Dendritic cell treated with granulocyte-macrophage colony-stimulating factor and Interleukin-4, amounts not matched to agents 40 ng/mL and 50 ng/mL, for 4 days (primary cell): ENCODE data around the gene CDC14A.
"Not testable (repeated sequence)": the region's sequence is repeated elsewhere in the genome, so short reads cannot be mapped to it uniquely, and the experiment has no call there.

Experiments
- H3K27ac Mint-ChIP-seq: one replicate; pipeline ENCODE4 v1.8.0; 2022; ENCODE audit warnings: mild to moderate bottlenecking, mixed read lengths
- H3K27me3 Mint-ChIP-seq: one replicate; pipeline ENCODE4 v1.8.0; 2022; ENCODE audit warnings: mild to moderate bottlenecking, mixed read lengths
- H3K36me3 Mint-ChIP-seq: one replicate; pipeline ENCODE4 v1.8.0; 2022; ENCODE audit warnings: low read depth, mixed read lengths
- H3K4me1 Mint-ChIP-seq: one replicate; pipeline ENCODE4 v1.8.0; 2022; ENCODE audit warnings: low read depth, mixed read lengths
- H3K4me3 Mint-ChIP-seq: one replicate; pipeline ENCODE4 v1.8.0; 2022; ENCODE audit warnings: mild to moderate bottlenecking, moderate library complexity, mixed read lengths
- H3K9me3 Mint-ChIP-seq: one replicate; pipeline ENCODE4 v1.8.0; 2022; ENCODE audit warnings: mixed read lengths
- intact Hi-C: fragments of 100-400 bp; cut with micrococcal nuclease; formaldehyde crosslinking; loops from one replicate; pipeline ENCODE4 v1.15.0; 2022

The CDC14A gene

GRCh38 chr1:100387657-100388350 is 35.5 kb downstream of the CDC14A start:
- intact Hi-C loops: no loop called here
- Mint-ChIP-seq H3K4me3 (no peak overlapping the region), H3K27me3 (no peaks in the 10 kb centered on the region), H3K4me1 (peaks cover 10% of the 10 kb centered on the region), H3K9me3 (no peaks in the 10 kb centered on the region), H3K36me3 (peaks cover 16% of the 10 kb centered on the region), H3K27ac (no peak overlapping the region)

- intact Hi-C loops: no loop called here
Measured at GRCh38 chr1:100390531-100390930, 38.2 kb downstream of the CDC14A start.

GRCh38 chr1:100391675-100392074 is 39.4 kb downstream of the CDC14A start:
- no peaks in the 10 kb centered on the region for H3K27me3 Mint-ChIP-seq
- no peaks in the 10 kb centered on the region for H3K9me3 Mint-ChIP-seq
- peaks cover 29% of the 10 kb centered on the region for H3K4me1 Mint-ChIP-seq
- H3K27ac Mint-ChIP-seq: no peak overlapping the region
- intact Hi-C loops: no loop called here
- peaks cover 28% of the 10 kb centered on the region for H3K36me3 Mint-ChIP-seq
- H3K4me3 Mint-ChIP-seq: no peak overlapping the region

More at GRCh38 chr1:100390531-100390930, 38.2 kb downstream of the CDC14A start:
- Mint-ChIP-seq H3K27ac (no peak overlapping the region), H3K36me3 (peaks cover 28% of the 10 kb centered on the region), H3K9me3 (no peaks in the 10 kb centered on the region), H3K4me1 (peaks cover 21% of the 10 kb centered on the region), H3K4me3 (no peak overlapping the region), H3K27me3 (no peaks in the 10 kb centered on the region)

GRCh38 chr1:100392756-100393155 is 40.5 kb downstream of the CDC14A start:
- Mint-ChIP-seq H3K4me1 (peaks cover 27% of the 10 kb centered on the region), H3K27ac (no peak overlapping the region), H3K27me3 (no peaks in the 10 kb centered on the region), H3K4me3 (no peak overlapping the region), H3K36me3 (peaks cover 28% of the 10 kb centered on the region), H3K9me3 (no peaks in the 10 kb centered on the region)
- intact Hi-C loops: no loop called here

GRCh38 chr1:100394285-100394684 is 42.0 kb downstream of the CDC14A start:
- intact Hi-C loops: no loop called here
- Mint-ChIP-seq H3K27ac (peak overlapping the region; percentile 26), H3K9me3 (no peaks in the 10 kb centered on the region), H3K36me3 (peaks cover 28% of the 10 kb centered on the region), H3K27me3 (no peaks in the 10 kb centered on the region), H3K4me3 (no peak overlapping the region), H3K4me1 (peaks cover 35% of the 10 kb centered on the region)

- H3K4me3 Mint-ChIP-seq: no peak overlapping the region
- H3K36me3 Mint-ChIP-seq: peaks cover 23% of the 10 kb centered on the region
- peaks cover 42% of the 10 kb centered on the region for H3K4me1 Mint-ChIP-seq
- H3K27me3 Mint-ChIP-seq: no peaks in the 10 kb centered on the region
- intact Hi-C loops: no loop called here
- H3K27ac Mint-ChIP-seq: no peak overlapping the region
- H3K9me3 Mint-ChIP-seq: no peaks in the 10 kb centered on the region
Measured at GRCh38 chr1:100395913-100396312, 43.6 kb downstream of the CDC14A start.

- no peaks in the 10 kb centered on the region for H3K27me3 Mint-ChIP-seq
- H3K36me3 Mint-ChIP-seq: peaks cover 18% of the 10 kb centered on the region
Measured at GRCh38 chr1:100396651-100397050, 44.3 kb downstream of the CDC14A start.

GRCh38 chr1:100397681-100398080 is 45.4 kb downstream of the CDC14A start:
- peaks cover 18% of the 10 kb centered on the region for H3K36me3 Mint-ChIP-seq

More at GRCh38 chr1:100396651-100397050, 44.3 kb downstream of the CDC14A start:
- H3K27ac Mint-ChIP-seq: no peak overlapping the region
- H3K9me3 Mint-ChIP-seq: no peaks in the 10 kb centered on the region
- peaks cover 43% of the 10 kb centered on the region for H3K4me1 Mint-ChIP-seq
- intact Hi-C loops: no loop called here
- H3K4me3 Mint-ChIP-seq: no peak overlapping the region

GRCh38 chr1:100398648-100399047 is 46.3 kb downstream of the CDC14A start:
- intact Hi-C loops: no loop called here
- H3K36me3 Mint-ChIP-seq: peaks cover 10% of the 10 kb centered on the region
- H3K4me1 Mint-ChIP-seq: peaks cover 39% of the 10 kb centered on the region
- no peaks in the 10 kb centered on the region for H3K9me3 Mint-ChIP-seq
- H3K4me3 Mint-ChIP-seq: no peak overlapping the region
- H3K27ac Mint-ChIP-seq: peak overlapping the region; percentile 40
- no peaks in the 10 kb centered on the region for H3K27me3 Mint-ChIP-seq

More at GRCh38 chr1:100397681-100398080, 45.4 kb downstream of the CDC14A start:
- intact Hi-C loops: no loop called here
- H3K9me3 Mint-ChIP-seq: no peaks in the 10 kb centered on the region
- no peaks in the 10 kb centered on the region for H3K27me3 Mint-ChIP-seq
- peak overlapping the region; percentile 40 for H3K27ac Mint-ChIP-seq
- H3K4me3 Mint-ChIP-seq: no peak overlapping the region
- peaks cover 43% of the 10 kb centered on the region for H3K4me1 Mint-ChIP-seq

GRCh38 chr1:100400404-100400803 is 48.1 kb downstream of the CDC14A start:
- no peaks in the 10 kb centered on the region for H3K36me3 Mint-ChIP-seq
- H3K4me3 Mint-ChIP-seq: no peak overlapping the region
- no peaks in the 10 kb centered on the region for H3K27me3 Mint-ChIP-seq
- H3K27ac Mint-ChIP-seq: peak overlapping the region; percentile 20
- intact Hi-C loops: no loop called here
- no peaks in the 10 kb centered on the region for H3K9me3 Mint-ChIP-seq
- H3K4me1 Mint-ChIP-seq: peaks cover 31% of the 10 kb centered on the region

- H3K9me3 Mint-ChIP-seq: peaks cover 11% of the 10 kb centered on the region
- H3K27me3 Mint-ChIP-seq: no peaks in the 10 kb centered on the region
- H3K36me3 Mint-ChIP-seq: peaks cover 12% of the 10 kb centered on the region
- no peak overlapping the region for H3K4me3 Mint-ChIP-seq
- intact Hi-C loops: no loop called here
- H3K27ac Mint-ChIP-seq: no peak overlapping the region
- H3K4me1 Mint-ChIP-seq: peaks cover 12% of the 10 kb centered on the region
Measured at GRCh38 chr1:100404821-100405220, 52.5 kb downstream of the CDC14A start.

GRCh38 chr1:100405902-100406301 is 53.6 kb downstream of the CDC14A start:
- H3K4me3 Mint-ChIP-seq, H3K4me1 Mint-ChIP-seq, H3K27ac Mint-ChIP-seq: not testable (repeated sequence)

GRCh38 chr1:100407390-100407789 is 55.1 kb downstream of the CDC14A start:
- H3K36me3 Mint-ChIP-seq: peaks cover 12% of the 10 kb centered on the region
- peaks cover 21% of the 10 kb centered on the region for H3K4me1 Mint-ChIP-seq
- H3K27ac Mint-ChIP-seq, intact Hi-C loops, H3K4me3 Mint-ChIP-seq, H3K27me3 Mint-ChIP-seq: not testable (repeated sequence)
- peaks cover 11% of the 10 kb centered on the region for H3K9me3 Mint-ChIP-seq

More at GRCh38 chr1:100405902-100406301, 53.6 kb downstream of the CDC14A start:
- intact Hi-C loops, H3K27me3 Mint-ChIP-seq: not testable (repeated sequence)
- Mint-ChIP-seq H3K9me3 (peaks cover 11% of the 10 kb centered on the region), H3K36me3 (peaks cover 12% of the 10 kb centered on the region)

GRCh38 chr1:100411019-100411418 is 58.7 kb downstream of the CDC14A start:
- H3K4me1 Mint-ChIP-seq: peaks cover 35% of the 10 kb centered on the region
- H3K4me3 Mint-ChIP-seq: no peak overlapping the region
- no peak overlapping the region for H3K27ac Mint-ChIP-seq

GRCh38 chr1:100411574-100411973 is 59.3 kb downstream of the CDC14A start:
- no peak overlapping the region for H3K27ac Mint-ChIP-seq
- peaks cover 11% of the 10 kb centered on the region for H3K9me3 Mint-ChIP-seq
- intact Hi-C loops: no loop called here
- H3K4me3 Mint-ChIP-seq: no peak overlapping the region
- H3K4me1 Mint-ChIP-seq: peaks cover 41% of the 10 kb centered on the region
- H3K36me3 Mint-ChIP-seq: peaks cover 12% of the 10 kb centered on the region
- H3K27me3 Mint-ChIP-seq: no peaks in the 10 kb centered on the region

More at GRCh38 chr1:100411019-100411418, 58.7 kb downstream of the CDC14A start:
- peaks cover 12% of the 10 kb centered on the region for H3K36me3 Mint-ChIP-seq
- H3K27me3 Mint-ChIP-seq: no peaks in the 10 kb centered on the region
- intact Hi-C loops: no loop called here
- peaks cover 11% of the 10 kb centered on the region for H3K9me3 Mint-ChIP-seq
